Activated T-helper 17 cell treated with anti-CD3 and anti-CD28 coated beads, Interleukin-2, amount 50 U/mL, for 72 hours (primary cell): ENCODE measurements around the gene CDKN1A. TPM values are rescaled to one million over a fixed set of nuclear protein-coding genes. Genes with fewer than 3 reads are reported as not detected.

Source experiments
- ATAC-seq: fragments of 150-1000 bp; cut with Tn5 transposase; replicated peaks from 2 replicates; pipeline ENCODE4 v1.10.0; 2021; ENCODE audit warnings: mild to moderate bottlenecking, moderate library complexity
- H3K27ac Mint-ChIP-seq: one replicate; pipeline ENCODE4 v1.8.0; 2022; ENCODE audit warnings: mixed read lengths
- H3K27me3 Mint-ChIP-seq: one replicate; pipeline ENCODE4 v1.8.0; 2022; ENCODE audit warnings: mixed read lengths
- H3K36me3 Mint-ChIP-seq: one replicate; pipeline ENCODE4 v1.8.0; 2022; ENCODE audit warnings: low read depth, mild to moderate bottlenecking, mixed read lengths
- H3K4me1 Mint-ChIP-seq: one replicate; pipeline ENCODE4 v1.8.0; 2022; ENCODE audit warnings: mixed read lengths
- H3K4me3 Mint-ChIP-seq: one replicate; pipeline ENCODE4 v1.8.0; 2022; ENCODE audit warnings: mild to moderate bottlenecking, mixed read lengths
- H3K9me3 Mint-ChIP-seq: one replicate; pipeline ENCODE4 v1.8.0; 2022; ENCODE audit warnings: mixed read lengths
- total RNA-seq, 2 donors: library from RNA; stranded (reverse); gene quantifications; one replicate each; pipeline ENCODE4 v1.2.3, GENCODE V29; 2022

Gene CDKN1A
- total RNA-seq, 2 donors from 2014 or later, result 149 to 164 TPM

- Mint-ChIP-seq H3K4me3 (peak overlapping the region; percentile 62), H3K27ac (peak overlapping the region; percentile 68), H3K36me3 (no peaks in the 10 kb centered on the region), H3K9me3 (no peaks in the 10 kb centered on the region), H3K4me1 (peaks cover 4% of the 10 kb centered on the region), H3K27me3 (no peaks in the 10 kb centered on the region)
- peak; percentile 92 for ATAC-seq
Measured at GRCh38 chr6:36735110-36736071, 56.9 kb downstream of the CDKN1A start.

Other genes with a start within 250 kb of the CDKN1A start
- under 1 TPM; 0.11 to 0.87 TPM for gene PXT1, start 235.9 kb upstream of the CDKN1A start, total RNA-seq
- gene KCTD20, start 235.7 kb upstream of the CDKN1A start, total RNA-seq, result 10 to 100 TPM; 41.1 to 57.6 TPM
- gene STK38, start 131.2 kb upstream of the CDKN1A start, total RNA-seq, result 10 to 100 TPM; 24.4 to 34.3 TPM
- 100 to 1,000 TPM; 277 to 473 TPM for gene SRSF3, start 84.4 kb upstream of the CDKN1A start, total RNA-seq
- gene RAB44, start 19.1 kb downstream of the CDKN1A start, total RNA-seq, result under 1 TPM; 0.11 to 0.32 TPM
- gene CPNE5, start 160.7 kb downstream of the CDKN1A start, total RNA-seq, result 1 to 10 TPM; 2.2 to 3.9 TPM
- gene PPIL1, start 196.1 kb downstream of the CDKN1A start, total RNA-seq, result 10 to 100 TPM; 23.6 to 60.3 TPM
- 10 to 100 TPM; 39.3 to 47.0 TPM for gene C6orf89, start 207.2 kb downstream of the CDKN1A start, total RNA-seq